Stimulated activated CD8-positive, alpha-beta memory T cell treated with anti-CD3 and anti-CD28 coated beads, Interleukin-7, amount 100 ng/mL, for 1 hour (primary cell): ENCODE results near the gene CSTF2T.

ENCODE experiments used
- DNase-seq, 2 donors: peaks; one replicate each; pipeline ENCODE4 v3.0.0-alpha.2; 2020; ENCODE audit warnings: low read depth in 2 of 2

Gene CSTF2T

DNA sequence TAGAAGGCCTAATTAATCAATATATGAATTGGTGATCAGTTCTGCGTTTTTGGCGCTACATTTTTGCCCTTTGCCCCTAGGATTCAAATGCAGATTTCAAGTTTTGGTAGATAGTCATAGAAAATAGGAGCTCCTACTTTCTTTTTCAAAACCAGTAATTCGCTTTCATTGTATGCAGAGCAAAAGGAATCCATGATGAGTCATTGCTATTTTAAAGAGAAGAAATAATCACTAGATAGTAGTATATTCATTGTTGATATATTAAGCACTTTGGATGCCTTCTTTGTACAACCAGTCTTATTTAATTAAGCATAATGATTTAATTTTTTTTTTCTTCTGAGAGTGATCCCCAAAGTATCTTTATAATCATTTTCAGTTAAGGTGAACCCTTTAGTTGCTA is 50.3 kb downstream of the CSTF2T start:
- no peak for DNase-seq
